ENCODE measurements around the gene HCN1. TPM values are rescaled to one million over a fixed set of nuclear protein-coding genes. Genes with fewer than 3 reads are reported as not detected.

HCN1 gene
- total and polyA plus RNA-seq, 2 of the 4 experiments (the other 2 are of a cell fraction): not detected

GRCh38 chr5:45697201-45697600 lies 1.0 kb upstream of the HCN1 start:
- Histone ChIP-seq H3K9me1 (ENCODE audit: insufficient read depth, low read length) (no peaks in the 10 kb centered on the region), H3K27ac (ENCODE audit: insufficient read depth, low read length) (no peak overlapping the region), H3K18ac (ENCODE audit: low read depth, low read length) (no peak overlapping the region), H4K5ac (ENCODE audit: low read depth, low read length) (no peak overlapping the region), H3K4me2 (ENCODE audit: low read depth, low read length) (no peak overlapping the region), H3K79me1 (ENCODE audit: low read depth in 1 of 2, low read length in 2 of 2) (no peaks in the 10 kb centered on the region), H2BK15ac (ENCODE audit: low read depth, low read length) (no peak overlapping the region), H2AK5ac (ENCODE audit: low read depth, low read length) (no peak overlapping the region), H3K4ac (ENCODE audit: low read depth, low read length) (no peak overlapping the region), H3K27me3 (ENCODE audit: control insufficient read depth, insufficient read depth, low read length) (no peaks in the 10 kb centered on the region), H3K4me1 (ENCODE audit: control insufficient read depth, insufficient read depth, low read length) (no peaks in the 10 kb centered on the region), H3K36me3 (ENCODE audit: control insufficient read depth, insufficient read depth, low read length) (no peaks in the 10 kb centered on the region), H3K56ac (ENCODE audit: extremely low read depth, insufficient read depth, low read length) (no peak overlapping the region), H4K20me1 (ENCODE audit: insufficient read depth, low read length) (no peaks in the 10 kb centered on the region), H3K4me3 (ENCODE audit: insufficient read depth, low read depth, low read length) (no peak overlapping the region), H2BK5ac (ENCODE audit: low read depth, low read length, poor library complexity, severe bottlenecking) (no peak overlapping the region), H3K9me3 (ENCODE audit: control insufficient read depth, insufficient read depth, low read length) (no peaks in the 10 kb centered on the region), H4K8ac (ENCODE audit: low read depth in 2 of 2, low read length in 2 of 2) (no peak overlapping the region), H3K9ac (ENCODE audit: low read depth, low read length) (no peak overlapping the region), H2BK20ac (ENCODE audit: low read depth, low read length) (no peak overlapping the region), H2BK120ac (ENCODE audit: low read depth, low read length) (no peak overlapping the region), H2AFZ (replicated peaks; ENCODE audit: low read length, poor library complexity) (no peak overlapping the region), H4K91ac (ENCODE audit: insufficient read depth, low read depth, low read length) (no peak overlapping the region), H3K23ac (ENCODE audit: low read depth, low read length) (no peak overlapping the region), H2AK9ac (replicated peaks; ENCODE audit: low read depth, low read length, poor library complexity) (no peak overlapping the region), H3K14ac (replicated peaks; ENCODE audit: low read depth, low read length) (no peak overlapping the region)
- no CpG with 5 or more reads among the region's 6 CpGs for WGBS, 2 experiments (ENCODE audit: extremely low coverage in 2 of 2, insufficient read length in 1 of 2)
- intact Hi-C loops (cut with micrococcal nuclease): loop anchor here (2.0 to 5.0 kb wide), 2 partner anchors 658 to 745 kb away; no protein-coding TSS in a partner anchor
- ChIA-PET POLR2A (ENCODE audit: unreplicated experiment) (no interaction called here), CTCF (no interaction called here)
- no peak for DNase-seq
- dilution Hi-C loops (cut with HindIII; ENCODE audit: low sequenced_read_pairs, unreplicated experiment): no loop called here
- in situ Hi-C loops (cut with MboI; ENCODE audit: low sequenced_read_pairs): no loop called here
- TF ChIP-seq CHD1 (IDR thresholded peaks at IDR 0.05; ENCODE audit: low read depth, low read length) (no peak), NFE2L2 (IDR thresholded peaks at IDR 0.05; ENCODE audit: low read depth, low read length) (no peak), BHLHE40 (IDR thresholded peaks at IDR 0.05; ENCODE audit: low read depth, low read length) (no peak), POLR2A (IDR thresholded peaks at IDR 0.05; ENCODE audit: low read depth, low read length) (no peak), MXI1 (IDR thresholded peaks at IDR 0.05; ENCODE audit: borderline replicate concordance, low read depth, low read length) (no peak), CEBPB (IDR thresholded peaks at IDR 0.05; ENCODE audit: low read depth, low read length) (no peak), ELK1 (IDR thresholded peaks at IDR 0.05; ENCODE audit: borderline replicate concordance, low read depth, low read length) (no peak)
- no TSS peak for BruUV-seq (replicated peaks)
- no peak for ATAC-seq (ENCODE audit: low read depth)

Data from IMR-90 (cell line).